IPS DF 19.7 (cell line): ENCODE measurements around the gene PPP1R15B.

ENCODE experiments used
- DNase-seq: peaks from one replicate; pipeline ENCODE4 v3.0.0-alpha.2; 2013; ENCODE audit warnings: low read depth, low spot score

Gene PPP1R15B

DNA sequence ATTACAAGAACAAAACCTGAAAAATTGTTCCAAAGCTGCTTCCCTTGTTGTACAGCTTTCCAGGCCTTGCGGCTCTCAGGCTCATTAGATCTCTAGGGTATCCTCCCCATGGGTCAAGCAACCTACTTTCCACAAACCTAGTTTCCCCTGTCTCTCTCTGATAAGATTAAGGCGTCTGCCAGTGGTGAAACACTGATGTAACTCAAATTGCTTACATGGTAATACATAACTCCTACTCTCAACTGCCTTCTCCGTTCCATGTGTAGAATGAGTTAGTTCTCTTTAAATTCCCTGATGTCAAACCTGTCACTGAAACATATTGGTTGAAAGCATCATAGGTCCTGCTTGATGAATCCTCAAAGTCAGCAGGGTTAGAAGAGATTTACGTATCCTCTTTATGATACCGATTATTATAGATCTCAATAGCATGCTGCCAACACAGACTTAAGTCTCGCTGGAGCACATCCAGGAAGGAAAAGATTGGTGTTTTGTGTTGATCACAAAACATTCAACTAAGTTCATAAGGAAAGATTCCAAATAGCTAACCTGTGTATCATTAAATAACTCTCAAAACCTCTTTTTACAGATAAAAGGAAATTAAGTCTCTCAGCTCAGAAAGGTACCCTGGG, 10.6 kb downstream of the PPP1R15B start:
- no peak for DNase-seq

DNA sequence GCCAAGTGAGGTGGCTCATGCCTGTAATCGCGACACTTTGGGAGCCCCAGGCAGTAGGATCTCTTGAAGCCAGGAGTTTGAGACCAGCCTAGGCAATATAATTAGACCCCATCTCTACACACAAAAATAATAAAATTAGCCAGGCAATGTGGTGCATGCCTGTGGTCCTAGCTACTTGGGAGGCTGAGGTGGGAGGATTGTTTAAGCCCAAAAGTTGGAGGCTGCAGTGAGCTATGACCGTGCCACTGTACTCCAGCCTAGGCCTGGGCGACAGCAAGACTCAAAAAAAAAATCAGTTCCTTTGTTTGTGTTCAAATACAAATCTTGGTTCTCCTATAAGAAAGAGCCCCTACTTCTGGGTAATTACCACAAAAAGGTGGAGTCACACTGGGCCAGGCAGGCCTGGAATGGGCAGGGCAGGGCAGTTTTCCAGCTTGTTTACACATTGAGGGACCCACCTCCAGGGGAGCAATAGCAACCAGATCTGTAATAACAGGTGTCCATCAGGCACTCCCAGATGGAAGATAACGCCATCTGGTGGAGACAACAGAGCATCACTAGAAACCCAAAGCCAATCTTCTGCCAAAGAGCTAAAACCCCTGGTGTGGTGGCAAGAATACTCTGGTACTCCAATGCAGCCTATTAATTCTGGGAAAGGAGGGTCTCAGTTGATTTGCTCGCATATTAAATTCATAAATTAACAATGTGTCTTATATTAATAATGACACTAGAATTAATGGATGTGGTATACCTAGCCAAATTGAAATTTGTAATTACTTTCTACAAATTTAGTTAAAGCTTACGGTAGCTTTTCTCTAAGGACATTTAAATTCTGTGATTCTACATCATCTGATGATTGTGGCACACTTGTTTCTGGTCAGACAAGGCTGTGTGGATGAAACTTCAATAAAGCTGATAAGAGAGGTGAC, 13.2 kb downstream of the PPP1R15B start:
- DNase-seq: peak; percentile 87

DNA sequence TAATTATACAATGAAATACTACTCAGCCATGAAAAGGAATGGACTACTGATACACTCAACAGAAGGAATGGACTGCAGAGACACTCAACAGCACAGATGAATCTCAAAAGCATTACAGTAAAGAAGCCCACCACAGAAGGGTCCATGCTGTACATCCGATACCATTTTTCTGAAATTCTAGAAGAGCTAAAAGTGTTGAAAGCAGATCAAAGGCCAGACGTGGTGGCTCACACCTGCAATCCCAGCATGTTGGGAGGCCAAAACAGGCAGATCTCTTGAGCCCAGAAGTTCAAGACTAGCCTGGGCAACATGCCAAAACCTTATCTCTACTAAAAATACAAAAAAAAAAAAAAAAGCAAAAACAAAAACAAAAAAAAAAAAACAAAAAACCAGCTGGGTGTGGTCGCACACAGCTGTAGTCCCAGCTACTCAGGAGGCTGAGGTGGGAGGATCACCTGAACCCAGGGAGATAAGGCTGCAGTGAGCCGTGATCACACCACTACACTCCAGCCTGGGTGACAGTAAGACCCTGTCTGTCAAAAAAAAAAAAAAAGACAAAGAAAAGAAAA, 15.5 kb downstream of the PPP1R15B start:
- DNase-seq: no peak

- DNase-seq: no peak
These were observed 20.0 kb downstream of the PPP1R15B start for GRCh38 chr1:204391629-204392028.

- DNase-seq: no peak
These were observed 20.7 kb downstream of the PPP1R15B start for GRCh38 chr1:204390751-204391466.

- DNase-seq: no peak
These were observed 25.9 kb downstream of the PPP1R15B start for GRCh38 chr1:204385727-204386126.

- DNase-seq: no peak
These were observed 26.8 kb downstream of the PPP1R15B start for GRCh38 chr1:204384636-204385352.

GRCh38 chr1:204383163-204383904, 28.3 kb downstream of the PPP1R15B start:
- DNase-seq: no peak

DNA sequence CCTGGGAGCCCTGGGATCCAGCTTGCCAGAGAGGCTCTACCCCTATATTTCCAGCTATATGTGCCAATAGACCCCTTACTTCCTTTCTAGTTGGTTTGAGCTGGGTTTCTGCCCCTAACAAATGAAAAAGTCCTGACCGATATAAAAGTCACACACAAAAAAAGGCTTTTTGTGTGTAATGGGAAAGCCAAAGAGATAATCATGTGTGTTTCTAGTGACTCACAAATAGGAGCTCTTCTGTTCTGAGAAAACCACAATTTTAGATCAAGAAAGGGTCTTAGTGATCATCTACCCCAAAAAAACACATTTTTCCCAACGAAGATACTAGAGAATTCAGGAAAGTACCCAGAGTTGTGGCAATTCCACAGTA, 28.9 kb downstream of the PPP1R15B start:
- DNase-seq: no peak

DNA sequence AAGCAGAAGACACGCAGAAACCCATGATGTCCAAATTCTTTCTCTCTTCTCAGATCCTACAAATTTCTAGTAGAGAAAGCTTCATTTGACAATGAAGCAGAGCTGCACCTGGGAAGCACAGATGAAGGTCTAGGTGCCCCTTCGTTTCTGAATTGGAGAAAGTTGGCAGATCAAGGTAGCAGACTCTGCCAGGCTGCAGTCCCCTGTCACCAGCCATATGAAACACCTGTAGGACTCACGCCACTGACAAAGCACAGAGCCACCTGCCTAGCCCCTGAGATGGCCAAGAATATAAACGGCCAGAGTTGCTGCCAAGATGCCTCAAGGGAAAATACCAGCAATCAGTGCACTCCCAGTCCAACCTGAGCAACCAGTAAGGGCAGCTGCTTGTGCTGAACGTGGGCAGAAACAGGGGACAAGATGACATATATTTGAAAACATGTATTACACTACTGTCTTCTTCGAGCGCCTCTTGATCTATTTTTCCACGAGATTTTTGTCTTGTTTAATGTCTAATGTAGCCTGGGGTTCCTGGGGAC, 31.3 kb downstream of the PPP1R15B start:
- no peak for DNase-seq

DNA sequence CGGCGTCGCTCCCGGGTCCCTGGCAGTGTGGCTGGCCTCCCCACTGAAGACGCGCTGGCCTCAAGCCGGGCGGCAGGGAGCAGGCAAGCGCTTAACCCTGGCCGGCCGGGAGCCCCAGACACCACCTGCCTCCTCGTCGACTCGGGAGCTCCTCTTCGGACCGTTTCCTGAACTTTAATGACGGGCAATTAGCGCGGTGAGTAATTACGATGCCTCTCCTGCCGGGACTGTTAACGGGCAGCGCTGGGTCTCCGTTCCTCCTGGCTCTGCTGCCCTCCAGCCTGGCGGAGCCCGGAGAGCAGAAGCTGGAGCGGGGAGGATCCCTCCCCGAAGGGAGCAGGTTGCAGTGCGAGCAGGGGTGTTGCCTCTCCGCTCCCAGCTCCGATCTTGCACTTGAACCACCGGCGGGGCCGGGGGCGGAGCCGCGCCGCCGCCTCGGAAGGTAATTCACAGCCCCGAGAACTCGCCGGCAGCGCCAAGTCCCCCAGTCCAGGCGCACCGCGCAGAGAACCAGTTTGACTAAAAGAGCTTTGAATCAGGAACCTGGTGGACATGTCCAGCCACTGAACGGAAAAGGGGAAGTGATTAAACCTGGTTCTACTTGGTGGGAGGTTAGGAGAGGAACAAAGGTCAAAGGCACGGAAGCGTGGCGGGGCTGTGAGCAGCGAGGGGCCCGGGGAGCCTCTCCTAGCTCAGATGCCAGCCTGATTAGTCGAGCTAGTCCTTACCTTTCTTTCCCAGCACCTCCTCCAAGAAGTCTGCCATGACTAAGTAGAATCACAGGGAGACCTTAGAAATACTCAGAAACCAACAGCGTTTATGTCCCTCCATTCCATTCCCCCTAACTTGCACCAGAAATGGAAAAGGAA, 33.6 kb downstream of the PPP1R15B start:
- no peak for DNase-seq

GRCh38 chr1:204376919-204377799, 34.5 kb downstream of the PPP1R15B start:
- no peak for DNase-seq

DNA sequence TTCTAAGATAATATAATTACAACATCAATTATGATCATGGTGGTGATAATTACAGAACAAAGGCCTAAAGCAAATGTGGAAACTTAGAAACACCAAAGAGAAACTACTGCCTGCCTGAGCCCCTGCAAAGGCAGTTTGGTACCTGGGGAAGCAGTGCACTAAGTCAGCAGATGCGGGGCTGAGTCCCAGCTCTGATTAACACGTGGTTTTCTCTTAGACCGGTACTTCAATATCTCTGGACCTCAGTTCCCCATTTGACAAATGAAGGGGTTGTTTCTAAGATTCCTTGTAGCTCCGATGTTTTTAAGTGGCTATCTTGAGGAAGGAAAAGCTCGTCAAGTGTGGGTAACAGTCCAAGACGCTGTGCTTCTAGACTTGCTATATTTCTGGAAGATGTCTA, 35.2 kb downstream of the PPP1R15B start:
- DNase-seq: no peak

GRCh38 chr1:204373911-204374310, 37.7 kb downstream of the PPP1R15B start:
- no peak for DNase-seq

- DNase-seq: no peak
These were observed 41.4 kb downstream of the PPP1R15B start for GRCh38 chr1:204370176-204370575.

DNA sequence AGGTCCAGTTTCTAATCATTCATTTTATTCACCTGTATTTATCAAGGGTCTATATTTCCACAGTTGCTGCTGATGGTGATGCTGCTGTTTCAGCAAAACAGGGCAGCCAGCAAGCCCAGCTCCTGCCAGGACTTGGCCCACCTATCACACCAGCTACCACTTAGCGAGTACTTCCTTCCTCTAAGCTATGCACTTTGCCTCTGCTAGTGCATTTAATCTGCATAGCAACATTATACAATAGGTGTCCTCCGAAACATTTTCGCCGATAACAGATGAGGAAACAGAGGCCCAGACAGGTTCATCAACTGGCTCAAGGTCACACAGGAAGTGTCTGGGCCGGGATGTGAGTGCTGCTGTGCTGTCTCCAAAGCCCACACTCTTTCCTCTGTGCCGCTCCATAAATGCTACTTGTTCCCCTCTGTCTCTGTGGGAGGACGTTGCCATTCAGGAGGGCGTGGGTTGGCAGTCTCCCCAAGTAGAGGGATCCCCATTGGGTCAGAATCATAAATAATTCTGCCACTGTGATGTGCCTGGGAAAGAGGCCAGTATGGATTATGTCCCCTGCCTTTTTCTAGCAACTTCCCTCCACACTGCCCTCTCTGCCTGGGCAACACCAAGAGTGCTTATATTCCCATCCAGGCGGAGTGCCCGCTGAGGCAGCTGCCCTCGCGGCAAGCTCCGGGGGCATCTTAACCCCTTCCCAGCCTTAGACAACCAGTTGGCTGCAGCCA, 42.5 kb downstream of the PPP1R15B start:
- DNase-seq: no peak

DNA sequence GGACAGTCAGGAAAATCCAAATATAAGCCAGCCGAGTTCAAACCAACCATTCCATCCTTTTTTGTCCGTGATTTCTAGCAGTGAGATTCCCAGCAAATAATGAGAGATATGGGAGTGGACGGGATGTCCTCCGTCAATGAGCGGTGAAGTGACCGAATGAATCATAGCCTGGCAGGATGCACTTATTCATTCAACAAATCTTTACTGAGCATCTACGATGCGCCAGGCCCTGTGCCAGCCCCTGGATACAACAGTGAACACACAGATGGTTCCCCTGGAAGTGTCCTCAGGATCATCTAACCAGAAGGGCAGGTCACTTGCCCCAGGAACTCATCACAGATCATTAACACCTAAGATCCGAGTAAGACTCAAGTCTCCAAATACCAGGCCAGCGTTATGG, 43.7 kb downstream of the PPP1R15B start:
- DNase-seq: no peak
